NB4 (cell line): ENCODE data around the gene MLN.

ENCODE experiments used
- DNase-seq: peaks from one replicate; pipeline ENCODE4 v3.0.0; 2010; ENCODE audit warnings: low read depth
- H3K4me3 ChIP-seq: one replicate; pipeline ENCODE4 v1.5.1; 2011; ENCODE audit warnings: mild to moderate bottlenecking, low read depth, low read length, moderate library complexity
- MYC ChIP-seq: IDR thresholded peaks from 2 replicates; pipeline ENCODE4 v1.6.1; 2011; ENCODE audit warnings: low read depth, low read length
- POLR2A ChIP-seq: IDR thresholded peaks from 2 replicates; pipeline ENCODE4 v1.6.1; 2011; ENCODE audit warnings: mild to moderate bottlenecking; ENCODE audit not compliant: insufficient read length; ENCODE audit errors: extremely low read depth
- TF ChIP-seq, protein P1 (sequence below): IDR thresholded peaks from one replicate; pipeline ENCODE4 v1.5.1; 2012; ENCODE audit warnings: low read depth, low read length
- TF ChIP-seq, protein P2 (sequence below): IDR thresholded peaks from 2 replicates; pipeline ENCODE4 v1.6.1; 2011; ENCODE audit warnings: low read depth, low read length

MLN gene

DNA sequence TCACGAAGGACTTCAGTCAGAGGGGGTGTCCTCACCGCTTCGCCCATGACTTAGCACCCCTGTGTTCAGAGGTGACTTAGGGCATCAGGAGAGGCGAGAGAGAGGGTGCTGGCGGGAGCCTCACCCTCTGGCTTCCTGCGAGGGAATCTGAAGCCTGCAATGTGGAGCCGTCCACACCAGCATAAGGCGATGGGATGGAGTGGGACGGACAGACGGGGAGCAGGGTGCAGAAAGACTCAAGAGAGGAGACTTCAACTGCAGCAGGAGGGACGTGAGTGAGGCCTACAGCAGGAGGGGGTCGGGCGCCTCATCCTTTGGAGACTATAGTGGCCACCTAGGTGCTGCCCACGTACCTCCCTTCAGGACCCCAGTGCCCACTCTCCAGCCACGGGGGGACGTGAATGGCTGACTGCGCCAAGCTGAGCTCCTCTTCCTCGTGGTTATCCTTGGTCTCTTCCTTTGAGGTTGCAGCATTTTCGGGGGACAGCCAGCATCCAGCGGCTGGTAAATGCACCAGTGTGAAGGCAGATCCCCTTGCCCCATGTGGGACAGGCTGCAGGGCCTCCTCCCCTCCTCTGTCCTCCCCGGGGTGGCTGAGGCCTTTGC lies 26.9 kb upstream of the MLN start:
- no peak for DNase-seq
- H3K4me3 ChIP-seq: no peak overlapping the region
- TF ChIP-seq, protein P1, sequence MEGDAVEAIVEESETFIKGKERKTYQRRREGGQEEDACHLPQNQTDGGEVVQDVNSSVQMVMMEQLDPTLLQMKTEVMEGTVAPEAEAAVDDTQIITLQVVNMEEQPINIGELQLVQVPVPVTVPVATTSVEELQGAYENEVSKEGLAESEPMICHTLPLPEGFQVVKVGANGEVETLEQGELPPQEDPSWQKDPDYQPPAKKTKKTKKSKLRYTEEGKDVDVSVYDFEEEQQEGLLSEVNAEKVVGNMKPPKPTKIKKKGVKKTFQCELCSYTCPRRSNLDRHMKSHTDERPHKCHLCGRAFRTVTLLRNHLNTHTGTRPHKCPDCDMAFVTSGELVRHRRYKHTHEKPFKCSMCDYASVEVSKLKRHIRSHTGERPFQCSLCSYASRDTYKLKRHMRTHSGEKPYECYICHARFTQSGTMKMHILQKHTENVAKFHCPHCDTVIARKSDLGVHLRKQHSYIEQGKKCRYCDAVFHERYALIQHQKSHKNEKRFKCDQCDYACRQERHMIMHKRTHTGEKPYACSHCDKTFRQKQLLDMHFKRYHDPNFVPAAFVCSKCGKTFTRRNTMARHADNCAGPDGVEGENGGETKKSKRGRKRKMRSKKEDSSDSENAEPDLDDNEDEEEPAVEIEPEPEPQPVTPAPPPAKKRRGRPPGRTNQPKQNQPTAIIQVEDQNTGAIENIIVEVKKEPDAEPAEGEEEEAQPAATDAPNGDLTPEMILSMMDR: no peak
- TF ChIP-seq POLR2A (no peak), MYC (no peak)
- TF ChIP-seq, protein P2, sequence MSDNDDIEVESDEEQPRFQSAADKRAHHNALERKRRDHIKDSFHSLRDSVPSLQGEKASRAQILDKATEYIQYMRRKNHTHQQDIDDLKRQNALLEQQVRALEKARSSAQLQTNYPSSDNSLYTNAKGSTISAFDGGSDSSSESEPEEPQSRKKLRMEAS: no peak

DNA sequence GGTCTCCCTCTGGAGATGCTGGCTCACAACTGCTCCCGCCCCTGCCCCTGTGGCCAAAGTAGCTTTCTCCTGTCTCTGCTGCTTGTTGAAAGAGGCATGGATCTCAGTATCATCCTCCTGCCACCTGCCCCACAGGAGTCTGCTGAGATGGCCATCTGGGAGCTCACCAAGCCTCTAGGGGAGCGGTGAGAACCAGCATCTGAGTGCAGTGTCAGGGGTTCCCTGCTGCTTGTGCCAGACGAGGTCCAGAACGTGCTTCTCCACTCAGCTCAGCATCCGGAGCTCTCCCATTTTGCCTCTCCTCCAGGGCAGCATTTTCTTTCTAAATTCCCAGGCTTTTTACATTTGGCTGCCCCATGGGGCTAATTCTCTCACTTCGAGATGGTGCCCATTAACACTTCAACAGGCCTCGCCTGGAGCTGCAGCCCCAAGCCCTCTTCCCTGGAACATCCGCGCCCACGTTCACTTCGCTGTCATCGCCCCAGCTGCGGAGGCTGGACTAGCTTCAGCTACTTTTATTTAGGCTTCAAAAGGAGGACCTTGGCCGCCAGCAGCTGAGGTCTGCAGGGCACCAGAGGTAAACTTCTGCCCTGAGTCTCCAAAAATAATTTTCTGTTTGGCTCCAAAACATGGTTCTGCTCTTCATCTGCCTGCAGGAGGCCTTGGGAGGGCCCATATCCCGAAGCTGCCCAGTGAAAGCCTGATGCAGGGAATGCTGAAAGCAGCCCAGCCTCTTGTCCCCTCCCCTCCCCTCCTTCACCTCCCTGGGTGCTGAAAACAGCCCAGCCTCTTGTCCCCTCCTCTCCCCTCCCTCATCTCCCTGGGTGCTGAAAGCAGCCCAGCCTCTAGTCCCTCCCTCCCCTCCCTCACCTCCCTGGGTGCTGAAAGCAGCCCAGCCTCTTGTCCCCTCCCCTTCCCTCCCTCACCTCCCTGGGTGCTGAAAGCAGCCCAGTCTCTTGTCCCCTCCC lies 25.2 kb upstream of the MLN start:
- TF ChIP-seq MYC (no peak), POLR2A (no peak)
- TF ChIP-seq, protein P1: no peak
- TF ChIP-seq, protein P2: no peak
- DNase-seq: no peak
- no peak overlapping the region for H3K4me3 ChIP-seq

DNA sequence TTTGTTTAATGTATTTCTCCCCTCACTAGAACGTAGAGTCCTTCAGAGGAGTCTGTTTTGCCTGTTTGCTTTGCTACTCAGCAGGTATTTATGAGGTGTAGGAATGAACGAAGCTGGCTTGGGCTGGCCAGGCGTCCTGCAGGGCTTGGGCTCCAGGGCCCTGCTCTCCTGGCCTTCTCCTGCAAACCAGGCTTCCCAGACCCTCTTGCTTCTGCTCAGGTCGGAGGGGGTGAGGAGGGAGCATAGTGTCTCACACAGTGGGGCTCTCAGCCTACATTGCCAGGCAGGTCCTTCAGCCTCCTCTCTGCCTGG lies 24.6 kb upstream of the MLN start:
- DNase-seq: no peak
- TF ChIP-seq, protein P2: no peak
- no peak for TF ChIP-seq POLR2A
- no peak for TF ChIP-seq MYC
- TF ChIP-seq, protein P1: no peak

DNA sequence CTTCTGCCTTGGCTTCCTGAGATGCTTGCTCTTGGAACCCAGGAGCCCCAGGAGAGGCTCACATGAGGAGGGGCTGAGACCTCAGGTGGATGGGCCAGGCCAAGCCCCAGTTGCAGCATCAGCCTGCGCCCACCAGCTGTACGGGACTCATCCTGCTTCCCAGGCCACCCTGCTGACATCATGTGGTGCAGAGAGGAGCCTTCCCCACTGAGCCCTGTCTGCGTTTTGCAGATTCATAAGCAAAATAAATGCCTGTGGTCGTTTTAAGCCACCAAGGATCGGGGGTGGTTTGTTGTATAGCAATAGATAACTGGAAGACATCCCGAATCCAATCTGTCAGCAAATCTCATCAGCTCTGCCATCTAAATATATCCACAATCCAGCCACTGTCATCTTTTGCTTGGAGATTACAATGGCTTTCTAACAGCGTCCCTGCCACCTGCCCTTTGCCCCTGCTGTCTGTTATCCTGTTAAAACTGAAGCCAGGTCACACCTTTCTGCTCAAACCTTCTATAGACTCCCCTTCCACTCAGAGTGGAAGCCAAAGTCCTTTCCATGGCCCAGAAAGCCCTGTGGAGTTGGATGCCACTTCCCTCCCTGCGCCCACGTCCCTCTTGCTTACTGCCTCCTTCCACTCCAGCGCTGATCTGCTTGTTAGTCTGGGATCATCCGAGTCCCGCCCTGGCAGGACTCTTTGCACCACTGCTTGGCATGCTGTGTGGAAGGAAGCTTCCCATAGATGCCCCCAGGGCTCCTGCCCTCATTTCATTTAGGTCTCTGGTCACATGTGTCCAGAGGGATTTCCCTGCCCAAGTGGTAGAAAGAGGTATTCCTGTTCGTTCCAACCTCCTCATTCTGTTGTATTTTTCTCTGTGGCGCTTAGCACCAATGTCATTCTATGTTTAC lies 24.0 kb upstream of the MLN start:
- TF ChIP-seq, protein P1: no peak
- TF ChIP-seq, protein P2: no peak
- TF ChIP-seq POLR2A: no peak
- TF ChIP-seq MYC: no peak

More for the DNA sequence above, 24.6 kb upstream of the MLN start:
- H3K4me3 ChIP-seq: no peak overlapping the region

DNA sequence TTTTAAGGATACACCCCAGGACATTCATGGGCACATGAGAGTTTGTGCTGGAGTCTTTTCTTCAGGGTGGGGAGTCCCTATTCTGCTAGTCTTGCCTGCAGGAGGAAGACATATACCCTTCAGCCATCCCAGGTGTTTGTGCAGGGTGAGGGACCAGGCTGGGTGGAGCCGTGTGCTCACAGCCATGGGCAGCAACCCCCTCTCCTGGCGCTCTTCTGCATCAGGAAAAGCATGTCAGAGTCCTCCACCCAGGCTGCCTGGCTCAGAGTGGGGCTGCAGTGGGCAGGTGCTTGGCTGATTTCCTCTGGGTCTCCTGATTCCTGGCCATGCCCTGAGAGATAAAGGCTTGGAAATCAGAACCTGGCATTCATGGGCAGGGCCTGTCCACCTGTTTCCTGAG lies 22.7 kb upstream of the MLN start:
- no peak for TF ChIP-seq MYC
- TF ChIP-seq, protein P2: no peak

More for the DNA sequence above, 24.0 kb upstream of the MLN start:
- no peak for DNase-seq
- no peak overlapping the region for H3K4me3 ChIP-seq

More for the DNA sequence above, 22.7 kb upstream of the MLN start:
- DNase-seq: no peak
- H3K4me3 ChIP-seq: no peak overlapping the region
